GM19328 (cell line): ENCODE data around the gene TSPAN18.

Experiments
- ATAC-seq: cut with Tn5 transposase; IDR thresholded peaks from one replicate; pipeline ENCODE4 v1.9.1; 2021; ENCODE audit warnings: mild to moderate bottlenecking, moderate library complexity; ENCODE audit not compliant: unreplicated experiment

The TSPAN18 gene

DNA sequence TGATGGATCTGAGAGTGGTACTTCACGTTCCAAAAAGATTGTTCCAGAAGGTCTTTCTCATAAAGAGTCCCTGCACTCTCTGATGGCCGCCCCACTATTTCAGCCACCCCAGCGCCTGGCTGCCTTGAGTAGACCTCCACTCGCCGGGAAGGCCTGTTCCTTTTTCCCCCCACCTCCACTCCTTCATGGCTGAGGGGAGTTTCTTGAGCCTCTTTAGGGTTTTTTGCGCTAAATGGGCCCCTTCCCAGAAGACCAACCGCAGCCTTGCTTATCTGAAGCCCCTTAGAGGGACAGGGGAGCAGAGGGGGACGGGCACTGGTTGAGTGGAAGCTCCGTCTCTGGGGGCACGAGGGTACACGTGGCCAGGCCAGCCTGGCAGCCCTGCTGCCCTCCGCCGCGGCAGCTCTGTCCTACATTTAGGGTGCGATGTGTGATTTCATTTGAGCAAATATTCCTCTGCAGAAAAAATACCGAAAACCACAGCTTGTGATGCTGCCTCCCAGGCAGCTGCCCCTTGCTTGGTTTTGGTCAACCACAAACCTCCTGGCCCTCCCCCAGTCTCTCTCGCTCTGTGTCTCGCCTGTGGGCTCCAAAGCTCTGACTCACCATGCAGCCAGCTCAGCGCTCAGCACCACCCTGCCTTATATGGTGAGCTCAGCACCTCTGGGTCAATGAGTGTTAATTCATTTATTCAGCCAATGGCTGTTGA is 135.2 kb downstream of the TSPAN18 start:
- ATAC-seq = peak; percentile 100

DNA sequence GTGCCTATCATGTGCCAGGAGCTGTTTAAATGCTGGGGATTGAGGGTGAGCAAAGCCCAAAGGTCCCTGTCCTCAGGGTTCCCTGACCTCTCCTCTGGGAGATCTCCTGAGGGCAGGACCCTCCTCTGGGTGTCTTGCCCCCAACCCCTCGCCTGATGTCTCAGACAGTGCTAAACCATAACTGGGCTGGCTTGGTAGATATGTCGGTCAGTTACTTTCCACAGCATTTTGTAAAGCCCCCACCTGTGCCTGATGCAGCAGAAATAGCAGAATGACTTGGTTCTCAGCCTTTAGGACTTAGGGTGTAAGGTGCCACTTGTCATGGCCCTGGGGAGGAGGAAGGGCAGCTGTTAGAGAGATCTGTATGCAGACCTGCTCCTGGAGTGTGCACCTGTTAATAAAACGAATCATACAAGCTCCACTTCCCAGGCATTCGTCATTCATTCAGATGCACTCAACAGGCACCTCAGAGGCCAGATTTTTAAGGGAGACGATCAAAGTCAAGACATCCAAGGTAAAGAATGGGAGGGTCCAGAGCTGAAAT is 135.9 kb downstream of the TSPAN18 start:
- no peak for ATAC-seq

DNA sequence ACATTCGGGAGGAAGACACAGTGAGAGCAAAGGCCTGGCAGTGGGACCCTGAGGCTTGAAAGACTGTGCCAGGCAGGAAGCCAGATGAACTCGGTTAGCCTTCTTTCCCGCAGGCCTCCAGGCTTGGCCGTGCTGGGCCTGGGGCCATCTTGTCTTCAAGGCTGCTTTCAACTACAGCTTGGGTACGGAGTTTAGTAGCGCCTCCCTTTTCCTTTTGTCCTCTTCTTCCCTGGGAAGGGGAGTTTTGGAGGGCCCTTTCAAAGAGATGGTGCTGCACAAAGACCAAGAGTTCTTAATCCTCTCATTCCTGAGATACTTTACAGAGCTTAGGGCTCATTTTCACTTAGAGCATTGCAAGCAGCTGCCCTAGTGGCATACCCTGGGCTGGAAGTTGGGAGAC is 136.5 kb downstream of the TSPAN18 start:
- no peak for ATAC-seq

- ATAC-seq = no peak
Measured at GRCh38 chr11:44865866-44866272, 139.1 kb downstream of the TSPAN18 start.

DNA sequence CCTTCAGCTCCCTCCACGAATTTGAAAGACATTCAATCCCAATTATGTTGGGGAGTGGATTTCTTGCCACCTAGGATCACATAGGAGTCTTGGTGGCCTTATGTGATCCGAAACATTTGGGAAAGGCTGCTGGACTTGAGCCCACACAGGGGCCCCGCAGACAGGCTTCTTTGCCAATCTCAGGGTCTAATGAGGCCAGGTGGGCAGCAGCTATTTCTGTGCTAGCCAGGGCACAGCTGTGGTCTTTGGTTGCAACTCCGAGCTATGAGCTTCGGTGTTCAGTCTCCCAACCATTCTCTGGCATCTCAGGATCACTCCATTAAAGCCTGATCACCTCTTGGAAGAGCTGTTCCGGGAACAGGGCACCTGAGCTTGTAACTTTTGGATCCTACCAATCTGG is 139.5 kb downstream of the TSPAN18 start:
- ATAC-seq = no peak

- no peak for ATAC-seq
Measured at GRCh38 chr11:44868021-44868420, 141.3 kb downstream of the TSPAN18 start.

DNA sequence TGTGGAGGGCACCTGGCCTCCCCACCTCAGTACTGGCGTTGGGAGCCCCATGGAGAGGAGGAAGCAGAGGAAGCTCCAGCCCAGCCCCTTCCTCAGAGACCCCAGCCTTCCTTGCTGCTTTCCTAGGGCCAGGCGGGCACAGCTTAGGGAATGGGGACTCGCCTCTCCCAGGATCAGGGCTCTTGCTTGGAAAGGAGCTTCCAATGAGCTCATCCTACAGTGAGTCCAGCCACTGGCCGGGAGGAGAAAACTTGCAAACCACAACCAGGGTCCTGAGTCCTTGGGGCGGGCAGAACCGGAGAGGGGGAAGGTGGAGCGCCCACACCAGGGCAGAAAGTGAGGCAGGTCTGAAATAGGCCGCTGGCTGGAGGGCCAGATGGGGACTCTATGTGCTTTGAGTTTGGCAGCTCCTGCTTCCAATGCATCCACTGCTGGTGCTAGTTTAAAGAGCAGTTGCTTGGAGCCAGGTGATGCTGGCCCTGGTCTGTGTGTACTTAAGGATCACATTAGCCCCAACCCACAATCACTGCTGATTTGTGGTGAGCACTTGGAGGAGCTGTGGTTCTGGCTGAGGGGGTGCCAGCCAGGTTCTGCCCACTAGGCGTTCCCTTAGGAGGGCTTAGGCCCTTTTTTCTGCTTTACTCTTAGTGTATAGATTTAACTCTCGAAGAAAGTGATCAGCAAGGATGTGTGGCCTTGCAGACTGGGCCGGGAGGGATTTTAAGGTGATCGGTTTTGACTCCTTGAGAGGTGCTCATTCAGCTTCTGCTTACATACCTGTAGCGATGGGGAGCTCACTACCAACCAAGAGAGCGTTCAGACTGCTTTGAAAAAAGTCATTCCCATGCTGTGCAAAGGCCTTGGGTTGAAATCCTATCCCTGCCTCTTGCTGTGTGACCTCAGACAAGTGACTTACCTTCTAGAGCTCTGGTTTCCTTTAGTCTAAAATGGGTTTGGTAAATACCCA is 142.0 kb downstream of the TSPAN18 start:
- ATAC-seq = no peak

GRCh38 chr11:44870181-44870580 is 143.4 kb downstream of the TSPAN18 start:
- no peak for ATAC-seq

DNA sequence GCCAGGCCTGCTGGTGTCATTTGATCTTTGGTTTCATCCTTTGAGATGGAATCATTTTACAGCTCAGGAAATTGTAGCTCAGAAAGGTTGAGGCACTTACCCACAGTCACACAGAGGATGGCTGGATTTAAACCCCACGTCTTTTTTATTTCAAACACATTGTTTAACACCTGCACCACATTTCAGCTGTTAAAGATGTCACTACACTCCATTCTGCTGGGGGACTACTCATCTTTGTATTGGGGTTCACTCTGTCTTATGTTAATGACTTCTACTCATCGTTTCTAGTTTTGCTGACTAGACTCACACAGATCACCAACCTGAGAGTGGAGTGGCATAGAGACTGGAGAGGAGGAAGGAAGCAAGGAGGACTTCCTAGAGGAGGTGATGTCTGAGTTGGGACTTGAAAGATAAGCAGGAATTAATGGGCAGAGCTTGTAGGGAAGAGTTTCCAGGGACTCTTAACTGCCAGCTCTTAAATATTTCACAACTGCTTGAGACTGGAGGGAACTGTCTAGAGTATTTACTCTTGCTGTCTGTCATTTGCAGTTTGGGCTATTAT is 143.9 kb downstream of the TSPAN18 start:
- ATAC-seq = no peak

DNA sequence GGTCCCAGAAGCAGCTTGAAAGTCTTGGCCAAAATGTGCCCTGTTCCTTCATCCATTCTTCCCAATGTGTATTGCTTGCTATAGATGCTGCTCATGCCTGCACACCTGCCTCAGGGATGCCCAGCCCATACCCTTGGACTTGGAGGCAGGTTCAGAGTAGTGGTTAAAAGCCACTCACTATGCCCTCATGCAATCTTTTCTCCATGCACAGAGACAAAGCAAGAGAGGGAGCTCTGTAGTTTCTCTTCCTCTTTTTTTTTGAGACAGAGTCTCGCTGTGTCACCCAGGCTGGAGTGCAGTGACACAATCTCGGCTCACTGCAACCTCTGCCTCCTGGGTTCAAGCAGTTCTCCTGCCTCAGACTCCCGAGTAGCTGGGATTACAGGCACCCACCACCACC is 144.9 kb downstream of the TSPAN18 start:
- ATAC-seq = peak; percentile 80

GRCh38 chr11:44872556-44872955 is 145.8 kb downstream of the TSPAN18 start:
- ATAC-seq = no peak

DNA sequence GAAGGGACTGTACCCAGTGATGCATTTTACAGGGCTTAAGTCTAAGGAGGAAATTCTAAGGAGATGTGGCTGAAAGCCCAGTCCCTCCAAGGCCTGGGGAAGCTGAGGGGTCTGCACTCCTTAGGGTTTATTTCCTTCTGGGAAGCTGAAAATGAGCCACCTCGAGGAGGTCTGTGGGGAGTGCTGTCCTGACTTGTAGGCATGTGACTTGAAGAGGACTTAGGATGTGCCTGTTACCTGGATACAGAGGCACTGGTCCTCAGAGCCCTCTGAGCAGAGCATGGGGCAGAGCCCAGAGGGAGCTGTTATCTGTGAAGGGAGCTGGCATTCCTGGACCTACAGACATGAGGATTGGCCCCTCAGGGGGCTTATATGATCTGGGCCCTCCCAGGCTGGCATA is 146.8 kb downstream of the TSPAN18 start:
- no peak for ATAC-seq

GRCh38 chr11:44874284-44874683 is 147.5 kb downstream of the TSPAN18 start:
- ATAC-seq = no peak

- no peak for ATAC-seq
Measured at GRCh38 chr11:44875037-44875436, 148.3 kb downstream of the TSPAN18 start.

DNA sequence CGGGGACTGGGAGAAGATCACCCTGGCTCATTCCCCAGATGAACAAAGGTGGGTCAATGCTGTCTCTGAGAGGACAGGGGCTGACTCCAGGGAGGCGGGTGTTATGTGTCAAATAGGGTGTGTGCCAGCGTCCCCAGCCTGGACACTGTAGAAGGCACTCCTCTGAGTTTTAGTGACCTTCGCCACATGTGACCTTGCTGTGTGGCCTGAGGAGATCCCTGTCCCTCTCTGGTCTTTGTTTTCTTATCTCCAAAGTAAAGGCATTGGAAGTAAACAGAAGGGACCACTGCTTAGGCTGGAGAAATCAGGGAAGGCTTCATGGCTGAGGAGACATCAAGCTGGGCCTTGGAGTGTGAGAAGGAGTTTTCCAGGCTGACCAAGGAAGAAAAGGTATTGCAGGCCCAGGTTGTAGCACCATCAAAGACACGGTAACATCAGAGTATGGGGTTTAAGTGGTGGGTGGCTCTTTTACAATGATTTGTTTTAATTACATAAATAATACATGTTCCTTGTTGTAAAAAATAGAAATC is 149.5 kb downstream of the TSPAN18 start:
- ATAC-seq = no peak

GRCh38 chr11:44876906-44877305 is 150.1 kb downstream of the TSPAN18 start:
- ATAC-seq = no peak

DNA sequence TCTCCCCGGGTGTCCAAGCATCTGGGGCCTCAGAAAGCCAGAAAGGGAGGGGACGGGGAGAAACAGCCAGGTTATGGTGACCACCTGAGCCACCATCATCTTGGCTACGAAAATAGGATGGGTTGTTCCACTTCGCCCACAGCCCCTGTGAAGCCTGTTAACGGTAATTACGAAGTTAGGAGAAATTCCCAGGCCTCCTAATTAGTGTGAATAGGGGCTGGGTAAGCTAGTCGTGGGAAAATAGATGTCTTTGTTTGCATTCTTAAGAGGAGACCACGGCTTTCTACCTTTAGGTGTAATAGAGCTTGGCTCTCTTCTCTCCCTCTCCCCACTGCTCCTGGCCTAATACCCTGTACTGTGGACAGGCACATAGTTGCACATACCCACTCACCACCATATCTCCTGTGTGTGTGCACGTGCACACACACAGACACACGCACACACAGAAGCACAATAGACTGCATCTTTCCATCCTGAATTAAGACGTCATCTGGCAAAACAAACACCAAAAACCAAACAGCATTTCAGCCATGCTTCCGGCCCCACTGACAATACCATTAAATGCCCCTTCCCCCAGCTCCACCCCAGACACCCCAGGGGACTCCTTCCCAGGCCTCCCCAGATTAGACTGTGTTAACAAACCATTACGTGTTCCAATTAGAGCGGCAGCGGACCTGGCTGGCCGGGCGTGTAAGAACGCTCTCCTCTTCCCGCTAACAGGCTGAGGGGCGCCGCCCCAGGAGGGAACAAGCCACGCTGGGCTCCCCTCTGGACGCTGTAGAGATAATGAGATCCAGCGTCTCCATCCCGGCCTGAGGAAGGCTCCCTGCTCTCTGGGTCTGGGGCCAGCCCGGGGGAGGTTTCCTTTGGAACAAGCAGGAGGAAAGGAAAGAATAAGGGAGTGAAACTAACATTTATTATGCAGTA is 151.1 kb downstream of the TSPAN18 start:
- no peak for ATAC-seq

- no peak for ATAC-seq
Measured at GRCh38 chr11:44878711-44879110, 151.9 kb downstream of the TSPAN18 start.

- no peak for ATAC-seq
Measured at GRCh38 chr11:44879432-44879831, 152.7 kb downstream of the TSPAN18 start.

GRCh38 chr11:44880511-44880910 is 153.7 kb downstream of the TSPAN18 start:
- ATAC-seq = no peak
